ENCODE data around the gene ATP2A3. TPM values are rescaled to one million over a fixed set of nuclear protein-coding genes. Genes with fewer than 3 reads are reported as not detected.
"Not testable (repeated sequence)": the region's sequence is repeated elsewhere in the genome, so short reads cannot be mapped to it uniquely, and the experiment has no call there.

Gene ATP2A3
- polyA plus RNA-seq, 3 donors from 2014 or later, result 29.6 to 116 (median 35.1) TPM

- Mint-ChIP-seq H3K4me1 (peaks cover 2 to 5% of the 10 kb centered on the region in 2 donors), H3K4me3 (no peak overlapping the region), H3K27me3 (ENCODE audit: low read depth in 3 of 3) (peaks cover 5 to 7% (median 6%) of the 10 kb centered on the region in 3 donors), H3K27ac (no peak overlapping the region), H3K9me3 (peaks cover 0 to 3% (median 0%) of the 10 kb centered on the region in 6 donors), H3K36me3 (peaks cover 0 to 20% (median 10%) of the 10 kb centered on the region in 3 donors)
- DNase-seq, result no peak
These were observed 38.9 kb upstream of the ATP2A3 start for GRCh38 chr17:4003131-4003500.

- Mint-ChIP-seq H3K4me1 (peaks cover 2 to 5% of the 10 kb centered on the region in 2 donors), H3K36me3 (peaks cover 0 to 4% (median 2%) of the 10 kb centered on the region in 3 donors), H3K4me3 (no peak overlapping the region), H3K27me3 (ENCODE audit: low read depth in 3 of 3) (peaks cover 4 to 11% (median 8%) of the 10 kb centered on the region in 3 donors), H3K9me3 (peaks cover 0 to 4% (median under 1%) of the 10 kb centered on the region in 6 donors), H3K27ac (peak overlapping the region in 1 of 6 donors; percentile 64)
- no peak for DNase-seq
These were observed 36.9 kb upstream of the ATP2A3 start for GRCh38 chr17:4001048-4001590.

GRCh38 chr17:3998436-3998835 lies 34.2 kb upstream of the ATP2A3 start:
- Mint-ChIP-seq H3K27ac (no peak overlapping the region), H3K36me3 (peaks cover 0 to 5% (median 4%) of the 10 kb centered on the region in 3 donors), H3K27me3 (ENCODE audit: low read depth in 3 of 3) (peaks cover 1 to 13% (median 12%) of the 10 kb centered on the region in 3 donors), H3K4me3 (no peak overlapping the region), H3K9me3 (peaks cover 3 to 16% (median 8%) of the 10 kb centered on the region in 6 donors), H3K4me1 (no peaks in the 10 kb centered on the region)
- no peak for DNase-seq

- Mint-ChIP-seq H3K27ac (no peak overlapping the region), H3K9me3 (peaks cover 3 to 16% (median 8%) of the 10 kb centered on the region in 6 donors), H3K4me1 (no peaks in the 10 kb centered on the region), H3K36me3 (peaks cover 4 to 5% (median 4%) of the 10 kb centered on the region in 3 donors), H3K27me3 (ENCODE audit: low read depth in 3 of 3) (peaks cover 1 to 11% (median 9%) of the 10 kb centered on the region in 3 donors), H3K4me3 (no peak overlapping the region)
- no peak for DNase-seq
These were observed 30.8 kb upstream of the ATP2A3 start for GRCh38 chr17:3995067-3995466.

- peaks cover 3 to 16% (median 8%) of the 10 kb centered on the region in 6 donors for H3K9me3 Mint-ChIP-seq
- H3K4me1 Mint-ChIP-seq, result no peaks in the 10 kb centered on the region
- H3K27ac Mint-ChIP-seq, result no peak overlapping the region
- H3K36me3 Mint-ChIP-seq, result peaks cover 4 to 5% (median 4%) of the 10 kb centered on the region in 3 donors
- no peak overlapping the region for H3K4me3 Mint-ChIP-seq
- peaks cover 1 to 11% (median 9%) of the 10 kb centered on the region in 3 donors for H3K27me3 Mint-ChIP-seq (ENCODE audit: low read depth in 3 of 3)
- DNase-seq, result no peak
These were observed 30.0 kb upstream of the ATP2A3 start for GRCh38 chr17:3994221-3994576.

GRCh38 chr17:3993493-3994220 lies 29.4 kb upstream of the ATP2A3 start:
- H3K36me3 Mint-ChIP-seq, result peaks cover 4 to 5% (median 4%) of the 10 kb centered on the region in 3 donors
- H3K27me3 Mint-ChIP-seq (ENCODE audit: low read depth in 3 of 3), result peaks cover 1 to 11% (median 9%) of the 10 kb centered on the region in 3 donors
- H3K27ac Mint-ChIP-seq, result no peak overlapping the region
- H3K4me1 Mint-ChIP-seq, result no peaks in the 10 kb centered on the region
- DNase-seq, result no peak
- H3K4me3 Mint-ChIP-seq, result no peak overlapping the region
- H3K9me3 Mint-ChIP-seq, result peaks cover 3 to 16% (median 8%) of the 10 kb centered on the region in 6 donors

GRCh38 chr17:3992370-3992769 lies 28.1 kb upstream of the ATP2A3 start:
- DNase-seq, result no peak
- no peak overlapping the region for H3K4me3 Mint-ChIP-seq
- H3K27ac Mint-ChIP-seq, result no peak overlapping the region
- H3K9me3 Mint-ChIP-seq, result peaks cover 2 to 16% (median 8%) of the 10 kb centered on the region in 6 donors
- H3K4me1 Mint-ChIP-seq, result no peaks in the 10 kb centered on the region
- peaks cover 1 to 11% (median 6%) of the 10 kb centered on the region in 3 donors for H3K27me3 Mint-ChIP-seq (ENCODE audit: low read depth in 3 of 3)
- H3K36me3 Mint-ChIP-seq, result peaks cover 4 to 5% (median 4%) of the 10 kb centered on the region in 3 donors

GRCh38 chr17:3991699-3992098 lies 27.5 kb upstream of the ATP2A3 start:
- DNase-seq; H3K36me3 Mint-ChIP-seq; H3K4me1 Mint-ChIP-seq; H3K4me3 Mint-ChIP-seq; H3K27me3 Mint-ChIP-seq (ENCODE audit: low read depth in 3 of 3); H3K27ac Mint-ChIP-seq: not testable (repeated sequence)
- peaks cover 2 to 16% (median 8%) of the 10 kb centered on the region in 6 donors for H3K9me3 Mint-ChIP-seq

GRCh38 chr17:3990386-3991127 lies 26.3 kb upstream of the ATP2A3 start:
- Mint-ChIP-seq H3K4me3 (no peak overlapping the region), H3K27me3 (ENCODE audit: low read depth in 3 of 3) (peaks cover 0 to 5% (median 3%) of the 10 kb centered on the region in 3 donors), H3K36me3 (peaks cover 0 to 5% (median 4%) of the 10 kb centered on the region in 3 donors), H3K9me3 (peaks cover 2 to 9% (median 6%) of the 10 kb centered on the region in 6 donors), H3K4me1 (no peaks in the 10 kb centered on the region), H3K27ac (no peak overlapping the region)
- DNase-seq, result no peak

- DNase-seq, result no peak
- no peaks in the 10 kb centered on the region for H3K4me1 Mint-ChIP-seq
- H3K27ac Mint-ChIP-seq, result no peak overlapping the region
- peaks cover 0 to 3% (median 0%) of the 10 kb centered on the region in 6 donors for H3K9me3 Mint-ChIP-seq
- H3K4me3 Mint-ChIP-seq, result no peak overlapping the region
- H3K27me3 Mint-ChIP-seq (ENCODE audit: low read depth in 3 of 3), result peaks cover 0 to 9% (median 2%) of the 10 kb centered on the region in 3 donors
- peaks cover 0 to 4% (median under 1%) of the 10 kb centered on the region in 3 donors for H3K36me3 Mint-ChIP-seq
These were observed 25.0 kb upstream of the ATP2A3 start for GRCh38 chr17:3989041-3989886.

GRCh38 chr17:3988297-3989040 lies 24.2 kb upstream of the ATP2A3 start:
- peaks cover 0 to 4% (median 0%) of the 10 kb centered on the region in 3 donors for H3K36me3 Mint-ChIP-seq
- no peak for DNase-seq
- H3K4me3 Mint-ChIP-seq, result no peak overlapping the region
- peaks cover 0 to 3% of the 10 kb centered on the region in 2 donors for H3K4me1 Mint-ChIP-seq
- peaks cover 0 to 9% (median 2%) of the 10 kb centered on the region in 3 donors for H3K27me3 Mint-ChIP-seq (ENCODE audit: low read depth in 3 of 3)
- no peaks in the 10 kb centered on the region for H3K9me3 Mint-ChIP-seq
- no peak overlapping the region for H3K27ac Mint-ChIP-seq

GRCh38 chr17:3986939-3987335 lies 22.7 kb upstream of the ATP2A3 start:
- H3K36me3 Mint-ChIP-seq, result peaks cover 0 to 4% (median 0%) of the 10 kb centered on the region in 3 donors
- DNase-seq, result no peak
- H3K4me3 Mint-ChIP-seq, result no peak overlapping the region
- peaks cover 0 to 3% of the 10 kb centered on the region in 2 donors for H3K4me1 Mint-ChIP-seq
- H3K9me3 Mint-ChIP-seq, result no peaks in the 10 kb centered on the region
- H3K27me3 Mint-ChIP-seq (ENCODE audit: low read depth in 3 of 3), result peaks cover 0 to 9% (median 2%) of the 10 kb centered on the region in 3 donors
- no peak overlapping the region for H3K27ac Mint-ChIP-seq
